HG03064 (cell line): ENCODE results near the gene HSH2D.
"Not testable (repeated sequence)": the region's sequence is repeated elsewhere in the genome, so short reads cannot be mapped to it uniquely, and the experiment has no call there.

Source experiments
- ATAC-seq: cut with Tn5 transposase; IDR thresholded peaks from one replicate; pipeline ENCODE4 v1.9.1; 2021; ENCODE audit warnings: low read depth; ENCODE audit not compliant: unreplicated experiment

The HSH2D gene

GRCh38 chr19:16119075-16119857 lies 24.2 kb upstream of the HSH2D start:
- ATAC-seq = not testable (repeated sequence)

- no peak for ATAC-seq
Measured at GRCh38 chr19:16121141-16121540, 22.3 kb upstream of the HSH2D start.

GRCh38 chr19:16121967-16122366 lies 21.5 kb upstream of the HSH2D start:
- ATAC-seq = no peak

GRCh38 chr19:16124953-16125352 lies 18.5 kb upstream of the HSH2D start:
- no peak for ATAC-seq

- ATAC-seq = no peak
Measured at GRCh38 chr19:16125737-16126495, 17.6 kb upstream of the HSH2D start.

- no peak for ATAC-seq
Measured at GRCh38 chr19:16127080-16127479, 16.4 kb upstream of the HSH2D start.

- ATAC-seq = no peak
Measured at GRCh38 chr19:16127776-16128371, 15.6 kb upstream of the HSH2D start.

- ATAC-seq = no peak
Measured at GRCh38 chr19:16131648-16132047, 11.8 kb upstream of the HSH2D start.

GRCh38 chr19:16133818-16134217 lies 9.7 kb upstream of the HSH2D start:
- no peak for ATAC-seq

GRCh38 chr19:16134510-16134909 lies 9.0 kb upstream of the HSH2D start:
- no peak for ATAC-seq

- ATAC-seq = no peak
Measured at GRCh38 chr19:16135430-16136127, 7.9 kb upstream of the HSH2D start.

GRCh38 chr19:16136185-16136999 lies 7.1 kb upstream of the HSH2D start:
- ATAC-seq = no peak

- ATAC-seq = no peak
Measured at GRCh38 chr19:16139752-16140151, 3.7 kb upstream of the HSH2D start.

GRCh38 chr19:16141043-16141442 lies 2.4 kb upstream of the HSH2D start:
- no peak for ATAC-seq

- ATAC-seq = no peak
Measured at GRCh38 chr19:16142032-16142580, 1.4 kb upstream of the HSH2D start.

- ATAC-seq = no peak
Measured at GRCh38 chr19:16144216-16144581, 714 bp downstream of the HSH2D start.

GRCh38 chr19:16146112-16146511 lies 2.6 kb downstream of the HSH2D start:
- ATAC-seq = no peak

GRCh38 chr19:16148443-16149229 lies 5.2 kb downstream of the HSH2D start:
- ATAC-seq = no peak
